Hematopoietic multipotent progenitor cell treated with erythropoietin and hydrocortisone succinate and interleukin-3 and kit ligand, for 15 days (in vitro differentiated cells): ENCODE data around the gene FCHSD2.

ENCODE experiments used
- DNase-seq: peaks from one replicate; pipeline ENCODE4 v3.0.0-alpha.2; 2015; ENCODE audit warnings: low spot score

The FCHSD2 gene

GRCh38 chr11:73142128-73142377 lies at the start of gene FCHSD2:
FCHSD2 (minus strand) TSS chr11:73142318; CDS start chr11:73141877, 441 bp downstream.
- DNase-seq: no peak

DNA sequence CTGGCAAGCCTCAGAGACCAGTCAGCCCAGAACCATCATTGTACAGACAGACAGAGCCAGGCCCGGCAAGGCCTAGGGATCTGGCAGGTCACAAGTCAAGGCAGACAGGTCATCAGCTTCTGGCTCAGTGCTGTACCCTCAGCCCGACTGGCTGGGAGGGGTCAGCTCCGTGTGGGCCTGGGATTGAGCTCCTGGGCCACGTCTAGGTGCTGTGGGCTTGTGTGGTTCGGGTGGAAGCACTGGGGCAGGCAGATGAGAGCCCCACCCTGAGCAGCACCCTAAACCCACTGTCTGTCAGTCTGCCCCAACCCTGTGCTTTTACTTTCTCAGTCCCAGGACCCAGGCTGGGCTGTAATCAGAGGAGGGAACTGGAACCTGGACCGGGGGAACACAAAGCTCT lies 49.0 kb upstream of the FCHSD2 start:
- DNase-seq: no peak

DNA sequence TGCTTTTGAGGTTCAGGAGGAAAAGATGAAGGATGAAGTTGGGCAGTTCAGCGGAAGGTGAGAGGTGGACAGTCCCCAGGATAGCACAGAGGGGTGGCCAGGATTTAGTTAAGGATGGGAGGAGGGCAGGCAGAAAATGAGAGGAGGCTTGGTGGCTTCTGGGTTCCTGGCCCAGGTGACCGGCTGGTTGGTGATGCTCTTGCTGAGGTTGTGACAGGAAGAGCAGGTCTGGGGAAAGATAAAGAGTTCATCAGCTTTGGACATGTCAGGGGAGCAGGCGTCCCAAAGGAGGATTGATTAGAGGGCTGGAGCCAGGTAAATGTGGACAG lies 48.4 kb upstream of the FCHSD2 start:
- DNase-seq: no peak

DNA sequence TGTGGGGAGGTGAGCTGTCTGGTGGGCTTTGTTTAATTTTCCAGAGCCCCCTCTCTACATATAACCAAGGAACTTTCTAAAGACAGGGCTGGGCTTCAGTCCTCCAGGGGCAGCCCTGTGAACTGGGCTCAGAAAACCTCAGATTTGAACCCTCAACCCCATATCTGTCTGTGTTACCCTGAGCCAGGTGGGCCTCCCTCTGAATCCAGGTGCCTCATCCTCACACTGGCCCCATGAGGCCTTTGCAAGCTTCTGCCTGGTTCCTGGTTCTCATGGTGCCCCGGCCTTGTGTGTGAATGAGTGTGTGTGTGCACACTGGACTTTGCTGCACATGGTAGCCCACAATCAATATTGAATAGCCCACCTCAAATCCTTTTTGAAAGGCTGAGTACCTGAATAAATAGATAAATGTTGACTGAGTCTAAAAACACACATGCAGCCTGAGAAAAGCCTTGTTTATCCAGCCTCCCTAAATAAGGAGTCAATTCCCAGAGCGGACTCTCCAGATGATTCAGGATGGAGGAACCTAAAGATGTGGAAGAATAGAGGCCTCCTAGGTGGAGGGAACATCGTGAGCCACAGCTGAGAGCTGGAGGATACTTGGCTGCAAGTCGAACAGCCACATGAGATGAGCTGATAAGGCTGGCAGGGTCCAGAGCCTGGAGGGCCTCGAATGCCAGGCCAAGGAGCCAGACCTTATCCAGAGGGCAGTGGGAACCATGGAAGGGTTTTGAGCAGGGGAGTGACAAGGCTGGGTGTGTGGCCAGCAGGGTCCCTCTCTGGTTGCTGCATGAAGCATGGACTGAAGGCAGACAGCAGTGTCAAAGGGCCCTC lies 47.8 kb upstream of the FCHSD2 start:
- no peak for DNase-seq

DNA sequence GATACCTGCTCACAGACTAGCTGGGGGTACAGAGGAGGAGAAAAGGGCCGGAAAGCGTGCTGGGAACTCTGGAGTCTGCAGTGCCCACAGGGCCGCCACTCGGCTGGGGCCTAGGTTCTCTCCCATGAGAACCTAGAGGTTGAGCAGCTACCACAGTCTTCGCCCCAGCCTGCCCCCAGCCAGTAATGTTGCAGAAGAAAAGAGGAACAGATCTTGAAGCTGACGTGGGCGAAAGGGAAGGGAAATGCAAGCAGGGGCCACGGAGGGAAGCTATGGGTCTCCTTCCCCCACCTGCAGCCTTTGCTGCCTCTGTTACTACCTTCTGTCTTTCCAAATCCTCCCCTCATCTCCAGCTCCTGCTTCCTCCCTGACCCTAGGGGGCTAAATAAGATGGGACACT lies 47.2 kb upstream of the FCHSD2 start:
- DNase-seq: no peak

DNA sequence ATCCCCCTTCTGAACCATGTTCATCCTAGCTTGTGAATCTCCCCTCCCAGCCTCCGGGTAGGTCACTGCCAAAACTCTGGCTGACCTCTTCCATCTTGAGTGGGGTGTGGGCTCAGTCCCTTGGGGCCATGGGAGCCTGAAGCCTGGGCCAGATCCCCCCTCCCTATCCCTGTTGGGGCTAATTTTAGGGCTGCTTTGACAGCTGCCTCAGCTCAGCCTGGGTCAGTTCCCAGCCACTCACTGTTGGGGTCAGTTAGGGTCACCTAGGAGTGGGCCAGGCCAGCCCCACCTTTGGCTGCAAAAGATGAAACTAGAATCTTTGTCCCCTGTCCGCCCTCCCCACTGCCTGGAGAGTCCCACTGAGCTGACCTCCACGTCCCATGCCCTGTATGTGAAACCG lies 46.2 kb upstream of the FCHSD2 start:
- no peak for DNase-seq

DNA sequence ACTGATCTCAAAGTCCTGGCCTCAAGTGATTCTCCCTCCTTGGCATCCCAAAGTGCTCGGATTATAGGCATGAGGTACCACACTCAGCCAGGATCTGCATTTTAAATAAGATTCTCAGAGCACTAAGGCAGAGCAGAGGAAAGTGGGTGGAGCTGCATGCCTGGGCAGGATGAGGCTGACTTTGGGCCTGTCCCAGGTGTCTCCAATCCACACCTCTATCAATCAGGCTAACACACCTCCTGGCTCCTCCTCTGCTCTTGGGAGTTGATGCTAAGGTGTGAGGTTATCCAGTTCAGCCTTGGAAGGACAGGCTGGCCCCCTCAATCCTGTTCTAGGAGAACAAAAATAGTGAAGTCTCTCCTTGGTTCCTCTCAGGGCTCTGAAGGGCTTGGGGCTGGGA lies 45.7 kb upstream of the FCHSD2 start:
- DNase-seq: no peak

- no peak for DNase-seq
These were observed 44.8 kb upstream of the FCHSD2 start for GRCh38 chr11:73186886-73187285.

DNA sequence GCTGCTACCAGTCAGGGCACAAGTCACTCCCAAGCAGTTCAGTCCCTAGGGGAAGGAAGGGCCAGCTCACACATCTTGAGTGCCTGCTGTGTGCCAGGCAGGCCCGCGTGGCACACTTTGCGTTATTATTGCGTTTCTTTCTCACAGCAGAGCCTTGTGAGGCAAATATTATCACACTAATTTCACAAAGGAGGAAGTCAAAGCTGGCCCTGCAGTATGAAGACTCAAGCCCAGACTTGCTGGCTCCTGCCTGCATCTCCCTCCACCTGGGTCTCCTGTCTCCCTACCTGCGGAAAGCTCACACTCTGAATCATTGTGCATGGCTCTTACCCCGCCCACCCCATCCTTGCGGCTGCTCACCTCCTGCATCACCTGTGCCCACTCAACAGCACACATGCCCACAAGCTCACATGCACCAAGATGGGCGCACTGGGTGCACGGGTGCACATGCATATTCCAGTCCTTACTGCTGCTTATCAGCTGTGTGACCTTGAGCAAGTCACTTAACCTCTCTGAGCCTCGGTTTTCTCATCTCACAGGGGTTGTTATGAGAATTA lies 44.3 kb upstream of the FCHSD2 start:
- no peak for DNase-seq

GRCh38 chr11:73185680-73186293 lies 43.7 kb upstream of the FCHSD2 start:
- no peak for DNase-seq

- DNase-seq: peak; percentile 72
These were observed 43.0 kb upstream of the FCHSD2 start for GRCh38 chr11:73184953-73185671.

GRCh38 chr11:73182824-73183321 lies 40.8 kb upstream of the FCHSD2 start:
- peak; percentile 94 for DNase-seq

GRCh38 chr11:73178681-73179080 lies 36.6 kb upstream of the FCHSD2 start:
- DNase-seq: no peak

DNA sequence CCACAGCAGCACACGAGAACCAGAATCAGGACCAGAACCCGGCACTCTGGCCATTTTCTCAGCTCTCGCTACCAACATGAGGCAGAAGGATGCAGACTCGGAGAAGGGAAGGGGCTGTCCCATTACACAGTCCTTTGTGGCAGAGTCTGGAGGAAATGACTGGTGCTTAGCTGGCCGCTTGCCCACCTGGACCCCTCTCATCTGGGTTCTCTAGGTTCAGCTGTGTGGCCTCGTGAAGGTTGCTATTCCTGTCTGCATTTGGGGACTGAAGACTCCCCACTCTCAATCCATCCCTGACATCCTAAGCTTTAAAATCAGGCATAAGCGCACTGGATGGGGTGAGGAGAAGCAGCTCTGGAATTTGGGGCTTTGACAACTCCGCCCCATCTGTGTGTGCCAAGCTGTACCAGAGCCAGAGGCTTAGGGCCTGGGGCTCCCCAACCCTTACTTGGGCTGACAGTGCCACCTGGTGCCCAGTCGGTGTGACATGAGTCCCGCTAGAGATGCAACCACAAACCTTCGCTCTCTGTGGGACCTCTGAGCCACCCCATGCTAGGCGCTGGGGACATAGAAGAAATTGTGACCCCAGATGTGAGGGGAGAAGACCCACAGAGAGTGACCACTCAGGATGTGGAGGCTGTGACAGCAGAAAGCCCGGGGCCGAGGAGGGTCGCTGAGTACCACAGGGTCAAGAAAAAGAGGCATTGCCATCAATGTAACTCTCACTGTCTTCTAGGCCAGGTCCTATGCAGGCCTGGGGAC lies 35.8 kb upstream of the FCHSD2 start:
- peak; percentile 73 for DNase-seq

DNA sequence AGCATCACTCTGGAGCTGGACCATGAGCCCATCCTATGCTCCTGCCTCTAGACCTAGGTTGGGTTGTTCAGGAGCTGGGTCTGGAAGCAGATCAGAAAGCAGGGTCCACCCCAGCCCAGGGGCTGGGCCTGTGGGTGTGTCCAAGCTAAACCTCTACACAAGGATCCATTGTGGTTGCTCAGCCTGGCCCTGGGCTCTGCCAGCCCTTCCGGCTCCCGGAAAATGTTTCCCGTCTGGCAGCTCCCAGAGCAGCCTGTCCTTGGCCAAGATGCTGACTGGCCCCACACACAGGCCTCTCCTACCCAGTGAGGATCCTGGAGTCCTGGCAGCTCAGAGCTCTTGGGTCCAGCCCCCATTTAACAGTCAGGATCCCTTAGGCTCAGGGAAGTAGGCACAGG lies 35.3 kb upstream of the FCHSD2 start:
- DNase-seq: no peak

- no peak for DNase-seq
These were observed 34.7 kb upstream of the FCHSD2 start for GRCh38 chr11:73176874-73177155.

GRCh38 chr11:73176145-73176873 lies 34.2 kb upstream of the FCHSD2 start:
- no peak for DNase-seq

DNA sequence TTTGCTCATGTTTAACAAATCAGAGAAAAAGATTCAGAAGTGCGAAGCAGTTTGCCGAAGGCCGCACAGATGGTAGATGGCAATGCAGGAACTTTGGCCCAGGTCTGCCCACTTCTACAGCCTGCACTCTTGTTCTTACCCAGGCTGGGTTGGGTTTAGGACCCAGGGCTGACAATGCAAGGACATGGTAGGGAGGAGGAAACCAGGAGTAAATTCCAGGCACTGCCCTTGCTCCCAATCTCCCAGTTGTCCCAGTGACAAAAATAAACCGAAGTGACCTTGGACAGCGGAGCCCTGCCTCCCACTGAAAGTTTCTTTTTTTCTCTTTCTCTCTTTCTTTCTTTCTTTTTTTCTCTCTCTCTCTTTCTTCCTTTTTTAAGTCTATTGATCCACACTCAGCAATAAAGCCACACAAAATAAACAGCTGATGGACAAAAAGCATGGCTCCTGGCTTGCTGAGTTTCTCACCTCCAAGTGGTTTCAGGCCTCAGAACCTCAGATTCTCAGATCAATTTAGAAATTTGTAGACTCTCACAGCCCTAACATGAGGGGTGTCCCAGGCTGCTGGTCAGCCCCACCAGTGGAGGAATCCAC lies 33.5 kb upstream of the FCHSD2 start:
- DNase-seq: no peak

- no peak for DNase-seq
These were observed 32.3 kb upstream of the FCHSD2 start for GRCh38 chr11:73174495-73174791.

GRCh38 chr11:73173755-73174494 lies 31.8 kb upstream of the FCHSD2 start:
- peak; percentile 52 for DNase-seq
